Thoracic aorta (tissue), 2 donors: ENCODE results near the gene GALNT9. TPM values are rescaled to one million over a fixed set of nuclear protein-coding genes. Genes with fewer than 3 reads are reported as not detected.

Experiments
- ATAC-seq: fragments of 150-250 bp; one replicate; pipeline ENCODE4 v1.8.0; 2017; ENCODE audit warnings: low read depth; ENCODE audit not compliant: insufficient number of reproducible peaks, low FRiP score
- DNase-seq: peaks from one replicate; pipeline ENCODE4 v3.0.0-alpha.2; 2020; ENCODE audit warnings: low spot score
- H3K27ac ChIP-seq, 2 donors: fragments of 200-600 bp; sonication (generic); 1 replicate in 1 of 2; 2 replicates in 1 of 2; pipeline ENCODE4 v1.5.1; 2016; ENCODE audit warnings: mild to moderate bottlenecking in 2 of 2, moderate library complexity in 2 of 2
- H3K27me3 ChIP-seq: fragments of 200-600 bp; sonication (generic); replicated peaks from 2 replicates; pipeline ENCODE4 v1.6.0; 2016; ENCODE audit warnings: mild to moderate bottlenecking; ENCODE audit not compliant: insufficient read depth
- H3K36me3 ChIP-seq: fragments of 200-600 bp; sonication (generic); one replicate; pipeline ENCODE4 v1.5.1; 2016
- H3K4me1 ChIP-seq, 2 donors: fragments of 200-600 bp; sonication (generic); 1 replicate in 1 of 2; 2 replicates in 1 of 2; pipeline versions ENCODE4 v1.5.1 to v1.6.0; 2016; ENCODE audit warnings: low read depth in 2 of 2, mild to moderate bottlenecking in 1 of 2; ENCODE audit not compliant: control insufficient read depth in 1 of 2
- H3K4me3 ChIP-seq: fragments of 200-600 bp; sonication (generic); 2 replicates; pipeline ENCODE4 v1.5.1; 2016; ENCODE audit warnings: mild to moderate bottlenecking
- H3K9me3 ChIP-seq: fragments of 200-600 bp; sonication (generic); 2 replicates; pipeline ENCODE4 v1.5.1; 2016
- CTCF ChIP-seq: fragments of 200-600 bp; sonication (generic); IDR thresholded peaks from one replicate; pipeline ENCODE4 v1.5.1; 2019; ENCODE audit warnings: antibody characterized with exemption
- total RNA-seq, 2 donors: library from RNA; depleted of rRNA; stranded (reverse); fragments of >200 nt; gene quantifications; one replicate each; pipeline versions ENCODE4 v1.1.0 to v1.2.3, GENCODE V29; 2016

The GALNT9 gene
- total RNA-seq, 2 donors from 2014 or later, result 1.7 TPM; not detected in 1

DNA sequence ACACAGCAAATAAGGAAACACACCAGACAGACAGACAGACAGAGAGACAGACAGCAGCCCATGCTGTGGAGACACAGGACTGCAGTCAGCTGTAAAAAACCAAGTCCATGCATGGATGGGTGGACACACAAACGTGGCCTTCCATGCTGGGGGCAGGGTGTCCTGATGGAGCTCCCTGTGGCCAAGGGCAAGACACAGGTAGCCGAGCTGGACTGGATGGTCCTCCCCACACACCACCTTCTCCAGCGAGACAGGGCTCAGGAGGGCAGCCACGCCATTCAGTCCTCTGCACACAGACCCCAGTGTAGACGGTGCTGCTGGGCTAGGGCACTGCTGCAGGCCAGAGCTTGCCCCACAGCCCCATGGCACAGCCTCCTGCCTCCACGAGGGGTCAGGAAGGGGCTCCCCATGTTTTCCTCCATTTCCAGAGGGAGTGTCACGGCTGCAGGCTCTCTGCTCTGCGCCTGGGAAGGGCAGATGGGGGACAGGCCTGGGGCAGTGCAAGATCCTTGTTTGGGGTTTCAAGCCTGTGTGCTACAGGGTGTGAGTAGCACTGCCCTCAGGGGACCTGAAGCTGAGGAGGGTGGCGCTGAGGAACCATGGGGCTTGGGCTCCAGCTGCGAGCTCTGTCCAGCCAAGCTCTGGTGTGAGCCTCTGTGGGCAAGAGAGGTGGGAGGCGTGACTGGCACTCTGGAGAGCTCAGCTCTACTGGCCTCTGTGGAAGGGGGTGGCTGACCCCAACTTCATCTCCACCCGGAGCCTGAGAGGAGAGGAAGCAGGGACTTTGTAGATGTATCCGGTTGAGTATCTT, 67.9 kb downstream of the GALNT9 start:
- Histone ChIP-seq H3K4me3 (no peak overlapping the region), H3K27me3 (no peaks in the 10 kb centered on the region), H3K4me1 (no peaks in the 10 kb centered on the region), H3K36me3 (no peaks in the 10 kb centered on the region), H3K27ac (no peak overlapping the region), H3K9me3 (no peaks in the 10 kb centered on the region)
- DNase-seq, result no peak
- TF ChIP-seq CTCF, result no peak
- ATAC-seq, result no peak

GRCh38 chr12:132260721-132261120, 68.7 kb downstream of the GALNT9 start:
- no peaks in the 10 kb centered on the region for H3K36me3 ChIP-seq
- no peaks in the 10 kb centered on the region for H3K9me3 ChIP-seq
- DNase-seq (no peak), ATAC-seq (no peak)
- no peaks in the 10 kb centered on the region for H3K4me1 ChIP-seq
- no peak for TF ChIP-seq CTCF
- H3K4me3 ChIP-seq, result no peak overlapping the region
- no peak overlapping the region for H3K27ac ChIP-seq
- no peaks in the 10 kb centered on the region for H3K27me3 ChIP-seq

- no peaks in the 10 kb centered on the region for H3K9me3 ChIP-seq
- no peaks in the 10 kb centered on the region for H3K36me3 ChIP-seq
- H3K27ac ChIP-seq, result no peak overlapping the region
- ATAC-seq (no peak), DNase-seq (no peak)
- H3K4me3 ChIP-seq, result no peak overlapping the region
- no peaks in the 10 kb centered on the region for H3K27me3 ChIP-seq
- no peaks in the 10 kb centered on the region for H3K4me1 ChIP-seq
- TF ChIP-seq CTCF, result no peak
Measured at GRCh38 chr12:132259872-132260695, 69.3 kb downstream of the GALNT9 start.

DNA sequence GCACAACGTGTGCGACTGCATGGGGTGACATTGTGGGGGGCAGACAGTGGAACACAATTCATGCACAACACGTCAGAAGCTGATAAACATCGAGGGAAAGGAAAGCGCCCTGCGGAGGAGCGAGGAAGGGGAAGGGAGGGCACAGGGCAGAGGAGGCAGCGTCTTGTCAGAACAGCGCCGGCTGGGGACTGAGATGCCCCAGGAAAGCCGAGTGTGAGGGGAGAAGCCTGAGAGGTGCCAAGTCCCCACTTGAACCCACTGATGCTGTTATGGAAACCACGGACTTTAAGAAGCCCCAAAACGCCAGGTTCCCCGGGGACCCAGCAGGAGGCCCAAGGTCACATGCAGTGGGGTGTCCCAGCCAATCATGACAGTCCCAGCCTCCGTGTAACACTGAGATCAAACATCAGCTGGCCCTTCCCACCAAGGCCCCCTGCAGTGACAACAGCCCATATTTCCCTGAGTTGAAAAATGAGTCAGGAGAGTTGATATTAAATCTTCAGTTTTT, 70.0 kb downstream of the GALNT9 start:
- no peak for TF ChIP-seq CTCF
- no peaks in the 10 kb centered on the region for H3K27me3 ChIP-seq
- ATAC-seq, result no peak

DNA sequence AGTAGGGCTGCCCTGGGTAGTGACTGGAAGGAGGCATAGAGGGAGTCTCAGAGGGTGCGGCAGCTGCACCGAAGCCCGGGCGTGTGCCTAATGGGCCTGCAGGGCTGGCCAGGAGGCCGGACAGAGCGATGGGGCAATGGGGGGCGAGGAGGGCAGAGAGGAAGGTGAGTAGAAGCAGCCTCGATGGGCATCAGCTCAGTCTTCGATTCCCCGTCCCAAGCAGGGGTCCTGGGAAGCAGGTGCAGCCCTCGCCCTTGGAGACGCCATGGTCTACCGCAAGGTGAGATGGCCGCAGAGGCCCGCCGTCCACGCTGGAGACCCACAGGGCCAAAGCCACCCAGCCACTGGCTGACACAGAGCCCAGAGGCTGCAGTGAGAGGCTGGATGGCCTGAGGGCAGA, 70.8 kb downstream of the GALNT9 start:
- no peak for ATAC-seq

More for the DNA sequence above, 70.0 kb downstream of the GALNT9 start:
- H3K9me3 ChIP-seq, result no peaks in the 10 kb centered on the region
- H3K27ac ChIP-seq, result no peak overlapping the region
- no peak for DNase-seq
- no peaks in the 10 kb centered on the region for H3K4me1 ChIP-seq
- H3K4me3 ChIP-seq, result no peak overlapping the region
- H3K36me3 ChIP-seq, result no peaks in the 10 kb centered on the region

More for the DNA sequence above, 70.8 kb downstream of the GALNT9 start:
- Histone ChIP-seq H3K9me3 (no peaks in the 10 kb centered on the region), H3K4me1 (no peaks in the 10 kb centered on the region), H3K27ac (no peak overlapping the region), H3K36me3 (no peaks in the 10 kb centered on the region), H3K27me3 (no peaks in the 10 kb centered on the region), H3K4me3 (no peak overlapping the region)
- no peak for TF ChIP-seq CTCF
- DNase-seq, result no peak
